Smooth muscle cell (in vitro differentiated cells): Measurements from ENCODE around the gene ERN1. TPM values are rescaled to one million over a fixed set of nuclear protein-coding genes. Genes with fewer than 3 reads are reported as not detected.

Source experiments
- DNase-seq: peaks from one replicate; lab custom pipeline; 2025; ENCODE audit not compliant: unreplicated experiment; lab: John Stamatoyannopoulos, UW
- H2AFZ ChIP-seq: fragments of 200-600 bp; sonication (generic); 2 replicates; pipeline ENCODE4 v1.6.0; 2016; ENCODE audit warnings: antibody characterized with exemption, low read depth, mild to moderate bottlenecking
- H3F3A ChIP-seq: fragments of 200-600 bp; sonication (generic); 2 replicates; pipeline ENCODE4 v1.6.0; 2017; ENCODE audit warnings: antibody characterized with exemption, low read depth
- H3K27ac ChIP-seq: fragments of 200-600 bp; sonication (generic); 2 replicates; pipeline ENCODE4 v1.5.1; 2016; ENCODE audit warnings: low read depth, mild to moderate bottlenecking
- H3K27me3 ChIP-seq: fragments of 200-600 bp; sonication (generic); 2 replicates; pipeline ENCODE4 v1.6.1; 2016; ENCODE audit warnings: low read depth, mild to moderate bottlenecking
- H3K36me3 ChIP-seq: fragments of 200-600 bp; sonication (generic); 2 replicates; pipeline ENCODE4 v1.5.1; 2016; ENCODE audit warnings: low read depth
- H3K4me1 ChIP-seq: fragments of 200-600 bp; sonication (generic); 2 replicates; pipeline ENCODE4 v1.5.1; 2016; ENCODE audit warnings: low read depth
- H3K4me2 ChIP-seq: fragments of 200-600 bp; sonication (generic); 2 replicates; pipeline ENCODE4 v1.6.0; 2016; ENCODE audit warnings: mild to moderate bottlenecking
- H3K4me3 ChIP-seq: fragments of 200-600 bp; sonication (generic); 2 replicates; pipeline ENCODE4 v1.5.1; 2016; ENCODE audit warnings: mild to moderate bottlenecking
- H3K79me2 ChIP-seq: fragments of 200-600 bp; sonication (generic); 2 replicates; pipeline ENCODE4 v1.6.0; 2016; ENCODE audit warnings: low read depth, mild to moderate bottlenecking
- H3K9ac ChIP-seq: fragments of 200-600 bp; sonication (generic); 2 replicates; pipeline ENCODE4 v1.6.0; 2016; ENCODE audit warnings: low read depth
- H3K9me3 ChIP-seq: fragments of 200-600 bp; sonication (generic); replicated peaks from 2 replicates; pipeline ENCODE4 v1.5.1; 2016; ENCODE audit warnings: low read depth
- H4K20me1 ChIP-seq: fragments of 200-600 bp; sonication (generic); 2 replicates; pipeline ENCODE4 v1.6.0; 2016; ENCODE audit warnings: low read depth
- WGBS: methylation state at CpG from one replicate; pipeline ENCODE4 v1.1.7; 2016; ENCODE audit warnings: low lambda C conversion rate; 5-methylcytosine and 5-hydroxymethylcytosine counted together
- polyA plus RNA-seq: library from polyadenylated mRNA; unstranded; fragments of >200 nt; fragmentation: Nextera tagmentation; extraction: Ambion mirVana; gene quantifications from 2 replicates; pipeline ENCODE4 v1.2.1, GENCODE V29; 2016
- total RNA-seq: library from RNA; depleted of rRNA; stranded (reverse); fragments of >200 nt; gene quantifications from 2 replicates; pipeline ENCODE4 v1.2.3, GENCODE V29; 2014
- TF ChIP-seq, protein P1 (sequence below): fragments of 200-600 bp; sonication (generic); IDR thresholded peaks from 2 replicates; pipeline ENCODE4 v1.5.1; 2017; ENCODE audit warnings: borderline replicate concordance, mild to moderate bottlenecking, antibody characterized with exemption; ENCODE audit not compliant: insufficient read depth, poor library complexity, severe bottlenecking

ERN1 gene
- total and polyA plus RNA-seq, 2 experiments from 2014 or later, result 8.6 to 9.0 TPM

- Histone ChIP-seq H4K20me1 (no peaks in the 10 kb centered on the region), H2AFZ (no peak overlapping the region), H3K4me2 (no peak overlapping the region), H3K36me3 (peaks cover 5% of the 10 kb centered on the region), H3K9me3 (no peaks in the 10 kb centered on the region), H3F3A (no peaks in the 10 kb centered on the region), H3K27ac (no peak overlapping the region), H3K4me3 (no peak overlapping the region), H3K27me3 (no peaks in the 10 kb centered on the region), H3K9ac (no peak overlapping the region), H3K79me2 (no peaks in the 10 kb centered on the region), H3K4me1 (no peaks in the 10 kb centered on the region)
- TF ChIP-seq, protein P1, sequence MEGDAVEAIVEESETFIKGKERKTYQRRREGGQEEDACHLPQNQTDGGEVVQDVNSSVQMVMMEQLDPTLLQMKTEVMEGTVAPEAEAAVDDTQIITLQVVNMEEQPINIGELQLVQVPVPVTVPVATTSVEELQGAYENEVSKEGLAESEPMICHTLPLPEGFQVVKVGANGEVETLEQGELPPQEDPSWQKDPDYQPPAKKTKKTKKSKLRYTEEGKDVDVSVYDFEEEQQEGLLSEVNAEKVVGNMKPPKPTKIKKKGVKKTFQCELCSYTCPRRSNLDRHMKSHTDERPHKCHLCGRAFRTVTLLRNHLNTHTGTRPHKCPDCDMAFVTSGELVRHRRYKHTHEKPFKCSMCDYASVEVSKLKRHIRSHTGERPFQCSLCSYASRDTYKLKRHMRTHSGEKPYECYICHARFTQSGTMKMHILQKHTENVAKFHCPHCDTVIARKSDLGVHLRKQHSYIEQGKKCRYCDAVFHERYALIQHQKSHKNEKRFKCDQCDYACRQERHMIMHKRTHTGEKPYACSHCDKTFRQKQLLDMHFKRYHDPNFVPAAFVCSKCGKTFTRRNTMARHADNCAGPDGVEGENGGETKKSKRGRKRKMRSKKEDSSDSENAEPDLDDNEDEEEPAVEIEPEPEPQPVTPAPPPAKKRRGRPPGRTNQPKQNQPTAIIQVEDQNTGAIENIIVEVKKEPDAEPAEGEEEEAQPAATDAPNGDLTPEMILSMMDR, result no peak
- DNase-seq, result no peak
- 99% methylated on average over 21 of the region's 21 CpGs for WGBS
Observed at GRCh38 chr17:64054304-64054703, 75.6 kb downstream of the ERN1 start.

GRCh38 chr17:64053101-64053500, 76.8 kb downstream of the ERN1 start:
- no peak overlapping the region for H3K4me3 ChIP-seq
- no peak overlapping the region for H3K4me2 ChIP-seq
- H2AFZ ChIP-seq, result no peak overlapping the region
- no peaks in the 10 kb centered on the region for H3F3A ChIP-seq
- H3K36me3 ChIP-seq, result peaks cover 5% of the 10 kb centered on the region
- no peaks in the 10 kb centered on the region for H3K79me2 ChIP-seq
- no peak overlapping the region for H3K27ac ChIP-seq
- TF ChIP-seq, protein P1, result no peak
- H3K27me3 ChIP-seq, result no peaks in the 10 kb centered on the region
- no peak for DNase-seq
- no peaks in the 10 kb centered on the region for H3K4me1 ChIP-seq
- H3K9ac ChIP-seq, result no peak overlapping the region
- WGBS, result 95% methylated on average over 10 of the region's 10 CpGs
- H3K9me3 ChIP-seq, result no peaks in the 10 kb centered on the region
- no peaks in the 10 kb centered on the region for H4K20me1 ChIP-seq

GRCh38 chr17:64051153-64051552, 78.8 kb downstream of the ERN1 start:
- H3K36me3 ChIP-seq, result peaks cover 15% of the 10 kb centered on the region
- H2AFZ ChIP-seq, result no peak overlapping the region
- TF ChIP-seq, protein P1, result no peak
- no peaks in the 10 kb centered on the region for H3K27me3 ChIP-seq
- 89% methylated on average over 1 of the region's 1 CpG for WGBS
- no peak overlapping the region for H3K4me3 ChIP-seq
- no peak for DNase-seq
- H4K20me1 ChIP-seq, result no peaks in the 10 kb centered on the region
- H3K79me2 ChIP-seq, result no peaks in the 10 kb centered on the region
- no peaks in the 10 kb centered on the region for H3K4me1 ChIP-seq
- H3K4me2 ChIP-seq, result no peak overlapping the region
- H3F3A ChIP-seq, result no peaks in the 10 kb centered on the region
- H3K9me3 ChIP-seq, result no peaks in the 10 kb centered on the region
- no peak overlapping the region for H3K9ac ChIP-seq
- no peak overlapping the region for H3K27ac ChIP-seq

- Histone ChIP-seq H3K9me3 (no peaks in the 10 kb centered on the region), H3K4me2 (no peak overlapping the region), H4K20me1 (no peaks in the 10 kb centered on the region), H3F3A (no peaks in the 10 kb centered on the region), H3K27me3 (no peaks in the 10 kb centered on the region), H3K4me1 (no peaks in the 10 kb centered on the region), H3K36me3 (peaks cover 25% of the 10 kb centered on the region), H3K79me2 (no peaks in the 10 kb centered on the region), H3K27ac (no peak overlapping the region), H2AFZ (no peak overlapping the region), H3K9ac (no peak overlapping the region), H3K4me3 (no peak overlapping the region)
- DNase-seq, result no peak
- TF ChIP-seq, protein P1, result no peak
- WGBS, result 96% methylated on average over 9 of the region's 9 CpGs
Observed at GRCh38 chr17:64048805-64049204, 81.1 kb downstream of the ERN1 start.
